ENCODE results near the gene PDZD8. TPM values are rescaled to one million over a fixed set of nuclear protein-coding genes. Genes with fewer than 3 reads are reported as not detected.

PDZD8 gene
- total RNA-seq, 1 donor from 2014 or later = 27.0 TPM

DNA sequence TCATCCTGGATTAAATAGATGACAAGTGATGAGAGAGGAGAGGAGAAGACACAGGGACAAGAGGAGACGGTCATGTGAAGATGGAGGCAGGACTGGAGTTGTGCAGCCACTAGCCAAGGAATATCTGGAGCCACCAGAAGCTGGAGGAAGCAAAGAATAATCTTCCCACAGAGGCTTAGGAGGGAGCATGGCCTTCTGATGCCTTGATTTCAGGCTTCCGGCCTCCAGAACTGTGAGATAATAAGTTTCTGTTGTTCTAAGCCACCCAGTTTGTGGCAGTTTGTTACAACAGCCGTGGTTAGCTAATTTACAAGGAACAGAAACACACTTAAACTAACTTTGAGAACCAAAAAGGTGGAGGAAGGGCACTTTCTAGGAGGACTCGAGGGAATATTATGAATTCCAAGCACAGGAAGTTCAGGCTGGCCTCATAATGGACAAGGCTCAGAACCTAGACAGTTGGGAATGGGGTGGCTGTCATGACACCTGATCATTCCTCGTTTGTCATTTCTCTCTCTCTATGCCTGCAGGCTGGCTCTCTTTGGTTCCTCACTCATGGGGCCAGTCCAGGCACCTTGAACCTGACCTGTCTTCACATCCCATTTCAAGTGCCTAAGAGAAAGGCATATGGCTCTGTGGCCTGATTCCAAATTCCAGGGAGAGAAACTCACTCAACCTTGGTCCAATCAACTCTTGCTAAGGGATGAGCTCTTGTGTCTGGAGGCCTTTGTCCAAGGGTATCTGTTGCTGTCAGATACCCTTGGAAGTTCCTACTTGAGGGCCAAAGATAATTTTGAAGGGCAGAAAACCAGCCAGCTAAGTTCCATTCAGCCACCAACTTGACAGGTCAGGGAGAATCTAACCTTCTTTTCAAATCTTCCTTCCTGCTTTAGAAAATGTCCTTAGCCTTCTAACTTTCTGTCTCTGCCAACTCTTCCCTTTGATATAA is 33.5 kb upstream of the PDZD8 start:
- no peak for DNase-seq (ENCODE audit: extremely low spot score in 2 of 2)
- no peak overlapping the region for H3K27ac ChIP-seq
- H3K9me3 ChIP-seq = no peaks in the 10 kb centered on the region
- intact Hi-C loops (cut with DNase I) = no loop called here
- no peak overlapping the region for H3K4me3 ChIP-seq
- TF ChIP-seq POLR2AphosphoS5 (IDR thresholded peaks at IDR 0.05; ENCODE audit: insufficient read depth in 1 of 2, low read depth in 1 of 2) (no peak), POLR2A (IDR thresholded peaks at IDR 0.05) (no peak)
- TF ChIP-seq, protein P1, sequence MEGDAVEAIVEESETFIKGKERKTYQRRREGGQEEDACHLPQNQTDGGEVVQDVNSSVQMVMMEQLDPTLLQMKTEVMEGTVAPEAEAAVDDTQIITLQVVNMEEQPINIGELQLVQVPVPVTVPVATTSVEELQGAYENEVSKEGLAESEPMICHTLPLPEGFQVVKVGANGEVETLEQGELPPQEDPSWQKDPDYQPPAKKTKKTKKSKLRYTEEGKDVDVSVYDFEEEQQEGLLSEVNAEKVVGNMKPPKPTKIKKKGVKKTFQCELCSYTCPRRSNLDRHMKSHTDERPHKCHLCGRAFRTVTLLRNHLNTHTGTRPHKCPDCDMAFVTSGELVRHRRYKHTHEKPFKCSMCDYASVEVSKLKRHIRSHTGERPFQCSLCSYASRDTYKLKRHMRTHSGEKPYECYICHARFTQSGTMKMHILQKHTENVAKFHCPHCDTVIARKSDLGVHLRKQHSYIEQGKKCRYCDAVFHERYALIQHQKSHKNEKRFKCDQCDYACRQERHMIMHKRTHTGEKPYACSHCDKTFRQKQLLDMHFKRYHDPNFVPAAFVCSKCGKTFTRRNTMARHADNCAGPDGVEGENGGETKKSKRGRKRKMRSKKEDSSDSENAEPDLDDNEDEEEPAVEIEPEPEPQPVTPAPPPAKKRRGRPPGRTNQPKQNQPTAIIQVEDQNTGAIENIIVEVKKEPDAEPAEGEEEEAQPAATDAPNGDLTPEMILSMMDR (IDR thresholded peaks at IDR 0.05) = no peak
- no peaks in the 10 kb centered on the region for H3K27me3 ChIP-seq
- no peaks in the 10 kb centered on the region for H3K36me3 ChIP-seq
- H3K4me1 ChIP-seq = no peaks in the 10 kb centered on the region

- Histone ChIP-seq H3K27ac (no peak overlapping the region), H3K4me3 (no peak overlapping the region), H3K27me3 (no peaks in the 10 kb centered on the region), H3K9me3 (no peaks in the 10 kb centered on the region), H3K36me3 (no peaks in the 10 kb centered on the region), H3K4me1 (no peaks in the 10 kb centered on the region)
- intact Hi-C loops (cut with DNase I) = no loop called here
- TF ChIP-seq, protein P1 (IDR thresholded peaks at IDR 0.05) = no peak
- TF ChIP-seq POLR2AphosphoS5 (IDR thresholded peaks at IDR 0.05; ENCODE audit: insufficient read depth in 1 of 2, low read depth in 1 of 2) (no peak), POLR2A (IDR thresholded peaks at IDR 0.05) (no peak)
- DNase-seq (ENCODE audit: extremely low spot score in 2 of 2) = no peak
Measured at GRCh38 chr10:117405730-117406129, 30.5 kb upstream of the PDZD8 start.

DNA sequence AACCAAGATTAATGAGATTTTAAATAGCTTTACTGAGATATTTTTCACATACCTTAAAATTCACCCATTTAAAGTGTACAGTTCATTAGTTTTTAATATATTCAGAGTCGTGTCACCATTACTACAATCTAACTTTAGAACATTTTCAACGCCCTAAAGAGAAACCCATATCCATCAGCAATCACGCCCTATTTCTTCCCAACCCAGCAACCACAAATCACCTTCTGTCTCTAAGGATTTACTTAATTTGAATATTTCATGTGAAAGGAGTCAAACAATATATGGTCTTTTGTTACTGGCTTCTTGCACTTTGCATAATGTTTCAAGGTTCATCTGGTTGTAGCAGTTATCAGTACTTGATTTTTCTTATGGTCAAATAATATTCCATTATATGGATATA is 25.1 kb upstream of the PDZD8 start:
- Histone ChIP-seq H3K9me3 (no peaks in the 10 kb centered on the region), H3K27me3 (no peaks in the 10 kb centered on the region), H3K4me3 (no peak overlapping the region), H3K27ac (no peak overlapping the region), H3K36me3 (no peaks in the 10 kb centered on the region), H3K4me1 (no peaks in the 10 kb centered on the region)
- intact Hi-C loops (cut with DNase I) = no loop called here
- no peak for DNase-seq (ENCODE audit: extremely low spot score in 2 of 2)
- TF ChIP-seq, protein P1 (IDR thresholded peaks at IDR 0.05) = no peak
- TF ChIP-seq POLR2A (IDR thresholded peaks at IDR 0.05) (no peak), POLR2AphosphoS5 (IDR thresholded peaks at IDR 0.05; ENCODE audit: insufficient read depth in 1 of 2, low read depth in 1 of 2) (no peak)

DNA sequence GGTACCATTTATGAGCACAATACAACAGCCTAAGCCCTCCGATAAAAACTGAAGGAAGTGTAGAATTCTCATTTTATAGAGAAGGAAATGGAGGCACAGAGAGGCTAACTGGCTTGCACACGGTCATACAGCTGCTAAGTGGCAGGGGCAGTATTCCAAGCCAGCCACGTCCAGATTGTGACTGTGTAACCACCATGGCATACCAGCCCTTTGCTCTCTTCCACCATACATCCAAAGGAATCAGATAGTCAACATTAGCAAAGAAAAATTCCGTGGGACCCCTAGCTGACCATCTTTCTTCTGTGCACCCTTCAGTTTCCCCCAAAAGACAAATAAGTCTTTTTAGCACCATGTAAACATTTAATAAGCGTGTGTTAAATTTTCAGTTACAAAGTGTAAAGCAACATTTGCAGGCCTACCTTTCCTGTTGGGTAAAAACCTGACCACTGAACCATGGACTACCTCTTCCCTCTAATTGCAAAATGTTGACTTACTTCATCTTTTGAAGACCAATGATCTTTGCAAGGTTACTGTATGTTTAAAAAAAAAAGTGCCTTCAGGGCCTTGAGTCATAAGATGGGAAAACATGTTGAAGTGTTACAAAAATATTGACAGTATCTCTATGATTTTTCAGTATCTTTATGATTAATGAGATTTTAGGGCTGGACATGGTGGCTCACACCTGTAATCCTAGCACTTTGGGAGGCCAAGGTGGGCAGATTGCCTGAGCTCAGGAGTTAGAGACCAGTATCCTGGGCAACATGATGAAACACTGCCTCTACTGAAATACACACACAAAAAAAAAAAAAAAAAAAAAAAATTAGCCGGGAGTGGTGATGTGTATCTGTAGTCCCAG is 24.3 kb upstream of the PDZD8 start:
- H3K4me3 ChIP-seq = no peak overlapping the region
- no peaks in the 10 kb centered on the region for H3K36me3 ChIP-seq
- DNase-seq (ENCODE audit: extremely low spot score in 2 of 2) = no peak
- H3K4me1 ChIP-seq = no peaks in the 10 kb centered on the region
- H3K9me3 ChIP-seq = no peaks in the 10 kb centered on the region
- no peak overlapping the region for H3K27ac ChIP-seq
- no peaks in the 10 kb centered on the region for H3K27me3 ChIP-seq
- TF ChIP-seq, protein P1 (IDR thresholded peaks at IDR 0.05) = no peak
- no peak for TF ChIP-seq POLR2AphosphoS5 (IDR thresholded peaks at IDR 0.05; ENCODE audit: insufficient read depth in 1 of 2, low read depth in 1 of 2)
- TF ChIP-seq POLR2A (IDR thresholded peaks at IDR 0.05) = no peak
- intact Hi-C loops (cut with DNase I) = no loop called here
